Stimulated activated CD8-positive, alpha-beta memory T cell treated with anti-CD3 and anti-CD28 coated beads, Interleukin-12 subunit alpha, Interleukin-12 subunit beta, amount 100 ng/mL, for 4 hours (primary cell): ENCODE measurements around the gene FIGNL2.
"Not testable (repeated sequence)": the region's sequence is repeated elsewhere in the genome, so short reads cannot be mapped to it uniquely, and the experiment has no call there.

Experiments used
- DNase-seq: peaks from one replicate; pipeline ENCODE4 v3.0.0-alpha.2; 2020; ENCODE audit warnings: low read depth

FIGNL2 gene

DNA sequence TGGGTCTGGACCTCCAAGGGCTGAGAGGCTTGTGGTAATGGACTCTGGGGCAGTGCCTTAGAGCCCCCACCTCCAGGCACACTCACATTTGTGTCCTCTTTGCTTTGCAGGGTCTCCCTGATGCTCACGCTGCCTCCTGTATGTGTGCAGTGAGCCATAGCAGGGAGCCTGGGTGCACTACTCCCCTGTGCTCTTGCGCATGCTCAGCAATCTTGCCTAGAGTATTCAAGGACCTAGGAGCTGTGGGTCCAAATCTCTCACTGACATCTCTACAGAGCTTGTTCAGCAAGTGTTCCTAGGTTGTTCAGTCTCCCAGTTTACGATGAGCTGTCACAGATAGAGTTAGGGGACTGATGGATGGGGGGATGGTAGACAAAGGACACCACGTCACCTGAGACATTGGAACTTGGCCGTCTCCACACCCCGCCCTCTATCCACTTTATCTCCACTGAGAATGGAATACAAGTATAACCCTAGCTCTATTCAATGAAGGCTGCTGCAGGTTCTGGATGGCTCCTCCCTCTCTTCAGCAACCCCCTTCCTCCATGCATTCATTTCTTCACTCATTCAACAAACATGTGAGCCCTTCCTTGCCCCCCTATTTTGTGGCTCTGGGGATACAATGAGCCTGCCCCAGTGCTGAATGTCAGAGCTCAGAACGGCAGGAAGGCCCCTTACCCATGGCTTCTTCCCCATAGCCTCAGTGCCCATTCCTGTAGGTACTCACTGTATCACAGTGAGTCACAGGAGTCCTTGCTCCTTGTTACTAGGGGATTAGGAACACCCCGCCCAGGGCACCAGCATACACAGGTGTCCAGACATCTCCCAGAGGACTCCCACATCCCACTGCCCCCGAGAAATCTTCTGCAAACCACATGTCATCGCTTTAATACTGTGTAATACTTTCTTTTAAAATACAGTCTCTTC lies 31.2 kb downstream of the FIGNL2 start:
- no peak for DNase-seq

DNA sequence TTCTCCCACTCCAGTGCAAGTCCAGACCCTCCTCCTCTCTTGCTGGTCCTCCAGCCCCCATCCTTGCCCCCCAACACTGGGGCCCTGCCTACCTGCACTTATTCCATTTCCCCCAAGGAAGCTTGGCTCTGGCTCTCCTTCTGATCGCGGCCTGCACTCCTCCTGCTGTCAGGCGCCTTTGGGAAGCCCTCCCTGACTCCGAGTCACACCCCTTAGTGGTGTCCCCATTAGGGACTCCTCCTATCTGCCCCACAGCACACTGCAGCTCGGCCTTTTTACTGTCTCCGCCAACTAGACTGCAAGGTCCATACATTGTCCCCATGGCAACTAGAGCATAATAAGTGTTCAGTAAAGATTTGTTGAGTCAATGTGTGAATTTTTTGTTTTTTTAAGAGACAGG lies 32.9 kb downstream of the FIGNL2 start:
- no peak for DNase-seq

DNA sequence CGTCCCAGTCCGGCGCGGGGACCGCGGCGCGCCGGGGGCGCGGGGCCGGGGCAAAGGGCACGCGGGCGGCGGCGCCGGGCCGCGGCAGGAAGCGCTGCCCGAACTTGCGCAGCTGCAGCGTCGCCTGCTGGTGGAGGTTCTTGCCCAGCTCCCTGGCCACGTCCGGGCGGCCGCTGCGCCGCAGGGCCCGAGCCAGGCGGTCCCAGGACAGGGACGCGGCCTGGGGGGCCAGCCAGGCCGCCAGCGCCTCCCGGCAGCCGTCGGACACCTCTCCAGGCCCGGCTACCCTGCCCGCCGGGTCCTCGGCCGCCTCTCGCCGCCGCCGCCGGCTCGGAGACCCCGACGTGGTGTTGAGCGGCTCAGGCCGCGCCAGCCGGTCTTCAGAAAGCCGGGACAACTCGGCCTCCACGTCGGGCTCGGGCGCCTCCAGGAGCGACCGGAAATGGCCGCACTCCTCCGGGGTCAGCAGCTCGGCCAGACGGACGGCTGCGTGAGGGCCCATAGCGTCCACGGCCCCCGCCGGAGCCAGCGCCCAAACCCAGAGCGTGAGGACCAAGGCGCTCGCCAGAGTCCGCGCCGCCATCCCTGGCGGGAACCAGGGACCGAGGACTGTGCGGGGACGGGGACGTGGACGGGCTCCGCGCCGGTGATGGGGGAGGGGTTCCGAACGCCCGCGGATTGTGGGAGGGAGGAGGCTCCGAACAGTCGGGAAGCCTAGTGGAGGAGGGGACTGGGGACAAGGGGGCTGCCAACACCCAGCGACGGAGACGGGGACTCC lies 34.0 kb downstream of the FIGNL2 start:
- DNase-seq, result peak; percentile 55

DNA sequence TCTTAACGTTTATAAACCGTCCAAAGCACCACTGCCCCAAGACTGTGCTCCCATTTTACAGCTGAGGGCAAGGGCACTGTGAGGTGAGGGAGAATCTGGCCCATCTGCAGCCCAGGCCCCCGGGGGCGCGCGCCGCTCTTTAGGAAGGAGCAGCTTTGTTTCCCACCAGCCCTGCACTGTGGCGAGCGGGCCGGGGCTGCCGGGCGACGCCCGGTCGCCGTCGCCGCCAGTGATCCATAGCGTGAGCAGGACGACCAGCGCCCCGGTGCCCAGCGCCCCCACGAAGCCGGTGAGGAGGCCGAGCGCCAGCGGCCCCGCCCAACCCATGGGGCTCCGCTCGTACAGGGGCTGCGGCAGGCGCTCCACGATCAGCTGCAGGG lies 34.6 kb downstream of the FIGNL2 start:
- DNase-seq, result no peak

DNA sequence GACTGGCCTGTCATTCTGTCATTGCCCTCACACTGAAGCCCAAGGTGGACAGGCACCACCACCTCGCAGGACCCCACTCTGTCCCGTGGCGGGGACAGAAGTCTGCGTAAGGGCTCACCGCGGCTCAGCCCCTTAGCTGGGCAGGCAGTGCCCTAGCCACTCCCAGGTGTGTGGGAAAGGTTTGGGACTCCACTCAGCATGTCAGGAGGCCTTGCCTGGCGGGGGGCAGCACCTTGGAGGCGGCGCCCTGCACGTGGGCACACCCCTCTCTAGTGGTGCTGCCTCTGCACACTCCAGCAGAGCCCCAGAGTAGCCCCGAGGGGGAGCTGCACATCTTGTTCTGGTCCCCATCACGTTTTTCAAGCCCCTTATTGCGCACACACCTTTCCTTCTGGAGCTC lies 35.6 kb downstream of the FIGNL2 start:
- DNase-seq, result no peak

DNA sequence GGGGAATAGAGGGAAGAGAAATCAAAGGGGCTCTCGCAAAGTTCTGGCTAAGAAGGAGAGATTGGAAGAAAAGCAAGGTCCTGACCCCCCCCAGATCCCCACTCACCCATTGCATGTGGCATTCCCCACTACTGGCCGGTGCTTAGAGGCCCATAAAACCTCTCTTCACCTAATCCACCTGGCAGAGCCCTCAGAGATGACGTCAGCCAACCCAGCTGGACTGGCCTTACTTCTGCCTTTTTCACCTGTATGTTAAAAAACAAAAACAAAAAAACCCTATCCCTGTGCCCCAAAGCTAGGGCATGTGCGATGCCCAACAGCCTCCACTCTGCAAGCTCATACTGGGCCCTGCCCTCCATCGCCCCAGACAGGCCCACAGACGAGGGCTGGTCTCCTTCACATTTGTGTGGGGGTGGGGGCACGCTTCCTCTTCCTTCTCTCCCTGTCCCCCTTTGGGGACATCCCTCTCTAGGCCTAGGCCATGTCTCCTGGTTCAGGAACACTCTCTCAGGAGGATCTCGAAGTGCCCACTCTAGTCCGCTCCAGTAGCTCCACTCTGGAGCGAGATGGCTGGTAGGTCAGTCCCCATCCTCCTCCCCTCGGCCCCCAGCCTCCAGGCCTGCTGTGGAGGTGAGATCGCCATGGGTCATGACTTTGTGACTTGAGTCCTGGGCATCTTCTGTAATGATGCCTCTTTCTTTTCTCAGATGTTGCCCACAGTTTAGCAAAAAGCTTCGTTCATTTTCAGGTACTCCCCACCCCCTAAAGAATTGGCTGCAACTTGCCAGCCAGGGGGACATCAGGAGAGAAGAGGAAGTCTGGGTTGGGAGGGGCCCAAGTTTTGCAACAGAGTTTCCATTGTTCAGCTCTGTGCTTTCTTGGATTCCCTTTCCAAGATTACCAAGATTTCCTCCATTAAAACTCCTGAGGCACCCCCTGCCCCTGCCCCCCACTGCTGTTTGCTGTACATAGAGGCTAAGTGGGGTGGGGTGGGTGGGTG lies 37.0 kb downstream of the FIGNL2 start:
- DNase-seq, result no peak

DNA sequence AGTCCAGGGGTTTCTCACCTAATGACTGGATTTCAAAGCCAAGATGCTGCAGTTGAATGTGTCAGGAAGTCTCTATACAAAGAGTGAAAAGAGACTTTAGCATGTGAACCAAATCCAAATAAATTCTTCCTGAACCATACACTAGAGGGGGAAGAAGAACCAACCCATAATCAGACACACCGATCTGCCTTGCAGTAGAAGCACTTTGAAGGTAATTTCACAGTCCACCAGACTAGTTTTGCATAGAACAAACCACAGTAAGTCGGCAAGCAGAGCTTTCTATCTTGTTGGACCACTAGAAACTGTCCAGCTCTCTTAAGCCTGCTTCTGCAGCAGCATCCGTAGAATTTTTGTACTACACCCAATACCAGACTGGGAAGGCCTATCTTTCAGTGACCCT lies 39.3 kb downstream of the FIGNL2 start:
- no peak for DNase-seq

DNA sequence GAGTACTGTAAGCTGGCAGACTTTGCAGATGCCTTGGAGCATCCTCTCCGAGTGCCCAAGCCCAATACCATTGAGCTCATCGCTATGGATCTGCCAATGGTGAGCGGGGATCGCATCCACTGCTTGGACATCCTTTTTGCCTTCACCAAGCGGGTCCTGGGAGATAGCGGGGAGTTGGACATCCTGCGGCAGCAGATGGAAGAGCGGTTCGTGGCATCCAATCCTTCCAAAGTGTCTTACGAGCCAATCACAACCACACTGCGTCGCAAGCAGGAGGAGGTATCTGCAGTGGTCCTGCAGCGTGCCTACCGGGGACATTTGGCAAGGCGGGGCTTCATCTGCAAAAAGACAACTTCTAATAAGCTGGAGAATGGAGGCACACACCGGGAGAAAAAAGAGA lies 41.6 kb downstream of the FIGNL2 start:
- DNase-seq, result no peak

DNA sequence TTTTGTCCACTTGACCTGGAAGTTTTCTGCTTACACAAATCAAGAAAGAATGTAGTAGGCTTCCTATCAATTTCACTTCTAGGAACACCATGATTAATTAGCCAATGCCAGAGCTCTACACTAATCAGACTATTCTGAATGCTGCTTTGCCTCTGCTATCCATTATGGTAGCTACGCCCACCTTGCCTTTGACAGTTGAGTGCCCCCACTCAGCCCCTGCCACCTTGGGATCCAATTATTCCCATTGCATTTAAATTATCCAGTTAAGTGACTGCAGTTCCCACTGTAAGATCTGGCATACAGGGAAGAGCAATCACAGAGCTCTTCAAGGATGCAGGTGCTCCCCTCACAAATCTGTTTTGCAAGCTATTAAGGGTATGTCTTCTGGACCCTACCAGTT lies 47.5 kb downstream of the FIGNL2 start:
- no peak for DNase-seq

DNA sequence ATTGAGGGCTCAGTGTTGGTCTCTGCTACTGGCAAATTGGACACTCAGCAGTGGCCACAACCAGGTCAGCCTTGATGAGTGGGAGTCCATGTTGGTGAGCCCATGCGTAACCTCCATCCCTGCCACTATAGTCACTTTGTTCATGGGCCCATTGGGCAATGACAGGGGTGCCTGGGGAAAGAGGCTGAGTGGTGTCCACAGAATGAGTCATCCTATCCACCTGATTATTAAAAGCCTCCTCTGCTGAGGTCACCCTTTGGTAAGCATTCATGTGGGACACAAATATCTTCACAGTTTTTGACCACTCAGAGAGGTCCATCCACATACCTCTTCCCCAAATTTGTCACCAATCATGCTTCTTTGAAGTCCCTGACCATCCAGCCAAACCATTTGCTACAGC lies 50.0 kb downstream of the FIGNL2 start:
- DNase-seq, result no peak

DNA sequence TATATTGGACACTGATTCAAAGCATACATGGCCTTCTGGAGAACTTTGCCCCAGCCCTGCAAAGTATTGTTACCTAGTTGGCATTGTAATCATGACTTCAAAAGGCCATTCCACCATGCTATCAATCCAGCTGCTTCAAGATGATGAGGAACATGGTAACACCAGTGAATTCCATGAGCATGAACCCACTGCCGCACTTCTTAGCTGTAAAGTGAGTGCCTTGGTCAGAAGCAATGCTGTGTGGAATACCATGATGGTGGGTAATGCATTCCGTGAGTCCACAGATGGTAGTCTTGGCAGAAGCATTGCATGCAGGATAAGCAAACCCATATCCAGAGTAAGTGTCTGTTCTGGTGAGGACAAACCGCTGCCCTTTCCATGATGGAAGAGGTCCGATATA lies 50.5 kb downstream of the FIGNL2 start:
- not testable (repeated sequence) for DNase-seq

DNA sequence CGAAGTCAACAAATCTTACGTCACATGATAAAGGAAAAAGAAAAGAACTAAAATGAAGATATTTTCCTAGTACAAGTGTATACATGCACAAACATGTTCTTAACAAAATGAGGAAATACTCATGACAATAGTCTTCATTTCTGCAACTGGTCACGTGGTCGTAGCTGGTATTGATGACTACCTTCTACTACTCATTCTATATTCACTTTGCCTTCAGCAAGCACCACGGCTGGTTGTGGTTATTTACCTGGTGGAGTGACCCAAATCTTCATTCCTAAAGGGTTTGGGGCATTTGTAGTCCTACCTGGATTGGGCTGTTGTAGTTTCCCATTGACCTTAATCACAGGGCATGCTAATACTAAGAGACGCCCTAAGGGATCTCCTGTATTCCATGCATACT lies 51.2 kb downstream of the FIGNL2 start:
- no peak for DNase-seq

DNA sequence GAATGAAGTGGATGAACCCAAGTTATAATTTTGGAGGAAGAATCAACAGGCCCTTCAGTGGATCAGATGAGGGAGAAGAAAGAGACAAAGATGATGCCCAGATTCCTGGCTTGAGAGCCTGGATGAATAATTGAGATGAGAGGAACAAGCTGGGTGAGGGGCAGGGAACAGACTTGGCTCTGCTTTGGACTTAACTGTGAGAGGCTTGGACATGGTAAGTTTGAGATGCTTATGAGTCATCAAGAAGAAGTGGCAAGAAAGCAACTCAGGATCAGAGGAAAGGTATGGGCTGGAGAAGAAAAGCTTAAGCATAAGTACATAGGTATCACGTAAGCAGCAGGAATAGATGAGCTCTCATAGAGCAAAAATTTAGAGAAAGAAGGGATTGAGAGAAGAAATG lies 55.3 kb downstream of the FIGNL2 start:
- no peak for DNase-seq

DNA sequence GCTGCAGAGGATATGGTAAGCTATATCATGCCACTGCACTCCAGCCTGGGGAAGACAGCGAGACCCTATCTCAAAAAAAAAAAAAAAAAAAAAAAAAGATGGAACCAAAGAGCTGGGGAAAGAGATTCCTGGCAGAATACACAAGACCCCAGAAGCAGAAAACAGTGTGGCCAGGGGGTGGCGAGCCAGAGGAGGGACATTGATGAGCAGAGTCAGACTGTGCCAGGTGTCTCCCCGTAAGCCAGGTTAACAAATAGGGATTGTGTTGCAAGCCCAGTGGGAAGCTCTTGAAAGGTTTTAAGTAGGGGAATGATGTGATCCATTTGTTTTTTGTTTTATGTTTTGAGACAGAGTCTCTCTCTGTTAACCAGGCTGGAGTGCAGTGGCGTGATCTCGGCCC lies 56.1 kb downstream of the FIGNL2 start:
- no peak for DNase-seq

DNA sequence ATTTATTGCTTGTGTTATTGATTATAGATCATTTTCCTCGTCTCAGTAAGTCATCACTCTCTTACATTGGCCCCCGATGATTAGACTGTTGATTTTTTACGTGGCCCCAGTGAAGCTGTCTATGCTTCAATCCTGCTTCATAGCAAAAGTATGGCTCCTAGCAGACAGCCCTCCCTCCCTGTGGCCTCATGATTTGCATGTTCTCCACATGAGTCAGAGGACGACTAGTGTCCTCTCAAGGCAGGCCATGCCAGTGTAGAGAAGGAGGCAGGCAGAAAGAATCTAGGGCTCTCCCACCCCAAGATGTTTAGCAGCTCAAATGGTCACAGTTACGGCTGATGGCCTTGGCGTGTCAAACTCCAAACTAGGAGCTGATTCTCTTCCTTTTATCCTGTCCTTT lies 59.6 kb downstream of the FIGNL2 start:
- no peak for DNase-seq

DNA sequence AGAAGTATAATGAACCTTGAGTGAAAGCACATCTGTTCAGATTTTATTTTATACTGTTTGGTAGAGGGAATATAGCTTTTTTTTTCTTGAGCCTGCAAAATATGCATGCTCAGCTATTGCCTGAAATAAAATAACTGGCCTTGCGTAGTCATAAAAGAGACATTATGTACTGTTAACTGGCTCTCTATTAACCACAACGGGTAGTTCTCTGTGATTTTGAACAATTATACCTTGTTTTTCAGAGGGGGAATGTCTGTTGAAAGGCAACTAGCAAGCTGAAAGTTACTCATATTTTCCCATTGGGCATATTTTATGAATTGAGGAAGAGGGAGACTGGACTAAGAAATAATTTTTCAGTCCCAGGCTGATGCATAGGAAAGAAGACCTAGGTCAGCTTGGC lies 62.6 kb downstream of the FIGNL2 start:
- no peak for DNase-seq

DNA sequence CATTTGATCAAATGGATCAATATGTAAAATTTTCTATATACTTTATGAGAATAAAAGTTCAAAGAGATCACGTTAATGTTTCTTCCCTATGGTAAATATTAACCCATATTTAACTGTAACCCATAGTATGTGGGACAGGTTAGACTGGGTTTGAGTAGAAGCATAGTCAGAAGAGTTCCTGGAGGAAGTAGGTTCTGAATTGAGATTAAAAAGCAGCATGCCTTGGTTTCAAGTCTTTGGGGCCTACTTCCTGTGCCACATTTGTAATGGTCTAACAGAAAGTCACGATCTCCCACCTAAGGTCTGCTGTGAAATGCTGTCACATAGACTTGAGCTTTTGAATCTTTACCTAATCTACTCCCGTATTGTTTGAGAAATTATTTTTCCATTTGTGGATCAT lies 63.8 kb downstream of the FIGNL2 start:
- no peak for DNase-seq

DNA sequence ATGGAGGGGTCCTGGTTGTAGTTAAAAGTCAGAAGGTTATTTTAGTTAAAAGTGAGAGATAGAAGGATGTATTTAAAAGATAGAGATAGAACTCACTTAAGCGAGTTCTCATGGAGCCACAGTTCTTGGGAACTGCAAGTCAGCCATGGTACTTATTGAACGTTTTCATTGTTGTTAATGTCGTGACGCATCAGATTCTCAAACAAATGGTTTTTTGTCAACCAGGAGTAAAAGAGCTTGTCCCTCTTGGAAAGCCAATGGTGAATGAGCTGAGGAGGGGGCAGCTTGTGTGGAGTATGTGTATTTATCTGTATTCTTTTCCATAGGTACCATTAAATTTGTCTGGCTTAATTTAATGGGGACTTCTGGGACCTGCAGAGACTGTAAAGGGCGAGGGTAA lies 68.6 kb downstream of the FIGNL2 start:
- no peak for DNase-seq

DNA sequence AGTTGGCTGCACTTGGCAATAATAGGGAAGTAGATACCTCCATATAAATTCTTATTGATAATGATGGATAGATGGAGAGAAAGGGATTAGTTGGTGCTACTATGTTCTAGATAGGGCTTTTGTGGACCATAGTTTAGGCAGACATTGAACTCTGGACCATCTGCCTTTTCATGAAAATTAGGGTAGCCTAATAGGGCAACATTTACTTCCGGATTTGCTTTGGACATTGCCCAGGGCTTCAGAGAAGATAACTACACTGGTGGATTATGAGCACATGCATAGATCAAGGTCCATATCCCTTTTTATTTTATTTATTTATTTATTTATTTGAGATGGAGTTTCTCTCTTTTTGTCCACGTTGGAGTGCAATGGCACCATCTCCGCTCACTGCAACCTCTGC lies 70.5 kb downstream of the FIGNL2 start:
- DNase-seq, result no peak

DNA sequence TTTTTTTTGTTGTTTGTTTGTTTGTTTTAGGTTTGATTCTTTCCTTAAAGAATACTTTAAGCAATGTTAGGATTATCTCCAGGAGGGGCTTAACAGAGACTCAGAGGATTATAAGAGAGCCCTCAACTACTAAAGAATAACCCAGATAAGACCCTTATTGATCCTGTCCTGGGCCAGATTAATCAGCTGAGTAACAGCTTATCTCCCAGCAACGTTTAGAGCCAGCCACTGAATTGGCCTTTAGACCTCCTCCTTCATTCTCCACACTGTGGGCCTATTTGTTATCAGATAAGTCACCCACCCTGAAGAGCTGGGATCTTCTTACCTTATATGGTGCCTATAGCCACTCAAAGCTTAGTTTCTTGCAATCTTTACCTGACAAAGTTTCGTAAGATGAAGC lies 71.1 kb downstream of the FIGNL2 start:
- no peak for DNase-seq

DNA sequence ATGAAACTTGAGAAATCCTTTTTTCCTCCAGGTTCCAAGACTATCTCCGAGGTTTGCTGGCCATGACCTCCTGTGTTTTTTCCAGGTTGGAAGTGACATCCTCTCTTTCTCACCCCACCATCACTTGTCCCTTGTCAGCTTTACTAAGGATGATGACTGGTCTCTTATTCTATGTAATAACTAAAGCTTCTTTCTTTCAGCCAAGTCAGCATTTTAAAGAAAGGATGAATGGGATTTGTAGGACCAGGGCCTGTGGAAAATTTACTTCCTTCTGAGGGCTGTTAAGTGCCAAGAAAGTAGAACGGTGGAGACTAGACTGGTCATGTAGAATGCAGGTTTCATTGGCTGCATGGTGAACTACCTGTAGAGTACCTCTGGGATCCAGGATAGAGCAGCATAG lies 73.6 kb downstream of the FIGNL2 start:
- DNase-seq, result no peak

DNA sequence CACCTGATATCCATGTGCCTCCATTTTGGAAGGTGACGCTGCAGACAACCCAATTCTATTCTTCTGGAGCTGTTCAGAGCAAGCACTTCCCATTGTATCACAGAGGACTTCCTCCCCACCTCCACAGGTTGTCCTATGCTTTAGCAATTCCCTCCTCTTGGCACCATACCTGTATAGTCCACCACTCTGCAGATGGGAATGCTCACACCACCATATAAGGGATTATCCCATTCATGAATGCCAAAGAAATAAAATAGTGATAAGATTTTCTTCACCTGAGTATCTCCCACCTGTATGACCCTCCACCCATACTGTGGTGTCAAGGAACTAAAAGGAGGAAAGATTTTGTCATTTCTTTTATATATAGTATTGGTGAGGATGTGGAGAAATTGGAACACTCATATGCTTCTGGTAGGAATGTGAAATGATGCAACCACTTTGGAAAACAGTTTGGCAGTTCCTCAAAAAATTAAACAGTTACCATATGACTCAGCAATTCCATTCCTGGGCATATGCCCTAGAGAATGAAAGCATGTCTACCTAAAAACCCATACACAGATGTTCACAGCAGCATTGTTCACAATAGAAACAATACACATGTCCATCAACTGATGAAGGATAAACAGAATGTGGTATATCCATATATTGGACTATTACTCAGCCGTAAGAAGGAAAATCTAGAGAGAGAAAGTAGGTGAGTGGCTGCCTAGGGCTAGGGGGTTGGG lies 75.2 kb downstream of the FIGNL2 start:
- no peak for DNase-seq
